ENCODE measurements around the gene EXD3. TPM values are rescaled to one million over a fixed set of nuclear protein-coding genes. Genes with fewer than 3 reads are reported as not detected.
"Not testable (repeated sequence)": the region's sequence is repeated elsewhere in the genome, so short reads cannot be mapped to it uniquely, and the experiment has no call there.

The EXD3 gene
- total RNA-seq, 1 experiment from 2014 or later = 2.8 TPM

GRCh38 chr9:137350696-137351584 lies 72.0 kb downstream of the EXD3 start:
- Histone ChIP-seq H3K27ac (ENCODE audit: low read length) (no peak overlapping the region), H2AFZ (ENCODE audit: low read length) (no peak overlapping the region), H3K4me2 (ENCODE audit: low read depth, low read length, poor library complexity, severe bottlenecking) (no peak overlapping the region), H3K9ac (ENCODE audit: low read length) (no peak overlapping the region), H3K4me3 (ENCODE audit: low read length) (no peak overlapping the region), H3K4me1 (ENCODE audit: low read length) (no peaks in the 10 kb centered on the region), H3K9me3 (ENCODE audit: low read length) (peaks cover 6% of the 10 kb centered on the region; the same call in 1 of the 2 replicates), H3K79me2 (ENCODE audit: low read length) (no peaks in the 10 kb centered on the region), H3K9me2 (replicated peaks; ENCODE audit: insufficient read depth, low read length) (no peaks in the 10 kb centered on the region), H3K36me3 (ENCODE audit: insufficient read depth, low read length) (no peaks in the 10 kb centered on the region), H4K20me1 (ENCODE audit: insufficient read depth, low read depth, low read length) (no peaks in the 10 kb centered on the region), H3K27me3 (ENCODE audit: low read length) (no peaks in the 10 kb centered on the region)
- peak; percentile 40 for DNase-seq

GRCh38 chr9:137349471-137350033 lies 73.4 kb downstream of the EXD3 start:
- Histone ChIP-seq H3K4me2 (ENCODE audit: low read depth, low read length, poor library complexity, severe bottlenecking) (no peak overlapping the region), H3K79me2 (ENCODE audit: low read length) (no peaks in the 10 kb centered on the region), H3K9ac (ENCODE audit: low read length) (no peak overlapping the region), H3K4me3 (ENCODE audit: low read length) (no peak overlapping the region), H3K36me3 (ENCODE audit: insufficient read depth, low read length) (no peaks in the 10 kb centered on the region), H3K9me2 (replicated peaks; ENCODE audit: insufficient read depth, low read length) (no peaks in the 10 kb centered on the region), H2AFZ (ENCODE audit: low read length) (no peak overlapping the region), H3K27ac (ENCODE audit: low read length) (no peak overlapping the region), H3K4me1 (ENCODE audit: low read length) (no peaks in the 10 kb centered on the region), H3K9me3 (ENCODE audit: low read length) (peaks cover 6% of the 10 kb centered on the region; the same call in 1 of the 2 replicates), H4K20me1 (ENCODE audit: insufficient read depth, low read depth, low read length) (no peaks in the 10 kb centered on the region), H3K27me3 (ENCODE audit: low read length) (no peaks in the 10 kb centered on the region)
- DNase-seq = no peak

- Histone ChIP-seq H2AFZ (ENCODE audit: low read length) (no peak overlapping the region), H3K4me1 (ENCODE audit: low read length) (no peaks in the 10 kb centered on the region), H3K27me3 (ENCODE audit: low read length) (no peaks in the 10 kb centered on the region), H3K36me3 (ENCODE audit: insufficient read depth, low read length) (no peaks in the 10 kb centered on the region), H3K9ac (ENCODE audit: low read length) (no peak overlapping the region), H3K9me3 (ENCODE audit: low read length) (peaks cover 6% of the 10 kb centered on the region; the same call in 1 of the 2 replicates), H3K4me2 (ENCODE audit: low read depth, low read length, poor library complexity, severe bottlenecking) (no peak overlapping the region), H3K4me3 (ENCODE audit: low read length) (no peak overlapping the region), H3K79me2 (ENCODE audit: low read length) (no peaks in the 10 kb centered on the region), H3K27ac (ENCODE audit: low read length) (no peak overlapping the region), H4K20me1 (ENCODE audit: insufficient read depth, low read depth, low read length) (no peaks in the 10 kb centered on the region), H3K9me2 (replicated peaks; ENCODE audit: insufficient read depth, low read length) (no peaks in the 10 kb centered on the region)
- DNase-seq = peak; percentile 19
Measured at GRCh38 chr9:137348769-137349470, 74.0 kb downstream of the EXD3 start.

GRCh38 chr9:137347928-137348327 lies 75.0 kb downstream of the EXD3 start:
- H3K27me3 ChIP-seq (ENCODE audit: low read length) = no peaks in the 10 kb centered on the region
- no peak overlapping the region for H3K4me2 ChIP-seq (ENCODE audit: low read depth, low read length, poor library complexity, severe bottlenecking)
- no peaks in the 10 kb centered on the region for H3K79me2 ChIP-seq (ENCODE audit: low read length)
- H4K20me1 ChIP-seq (ENCODE audit: insufficient read depth, low read depth, low read length) = no peaks in the 10 kb centered on the region
- H3K36me3 ChIP-seq (ENCODE audit: insufficient read depth, low read length) = no peaks in the 10 kb centered on the region
- no peaks in the 10 kb centered on the region for H3K4me1 ChIP-seq (ENCODE audit: low read length)
- no peak for DNase-seq
- H3K27ac ChIP-seq (ENCODE audit: low read length) = no peak overlapping the region
- H3K9me3 ChIP-seq (ENCODE audit: low read length) = peaks cover 6% of the 10 kb centered on the region; the same call in 1 of the 2 replicates
- no peak overlapping the region for H3K4me3 ChIP-seq (ENCODE audit: low read length)
- no peak overlapping the region for H2AFZ ChIP-seq (ENCODE audit: low read length)
- no peaks in the 10 kb centered on the region for H3K9me2 ChIP-seq (replicated peaks; ENCODE audit: insufficient read depth, low read length)
- H3K9ac ChIP-seq (ENCODE audit: low read length) = no peak overlapping the region

GRCh38 chr9:137342482-137342881 lies 80.5 kb downstream of the EXD3 start:
- H3K27me3 ChIP-seq (ENCODE audit: low read length) = no peaks in the 10 kb centered on the region
- no peak overlapping the region for H3K27ac ChIP-seq (ENCODE audit: low read length)
- H2AFZ ChIP-seq (ENCODE audit: low read length) = no peak overlapping the region
- no peak overlapping the region for H3K4me2 ChIP-seq (ENCODE audit: low read depth, low read length, poor library complexity, severe bottlenecking)
- no peaks in the 10 kb centered on the region for H3K9me2 ChIP-seq (replicated peaks; ENCODE audit: insufficient read depth, low read length)
- DNase-seq = peak; percentile 36
- H4K20me1 ChIP-seq (ENCODE audit: insufficient read depth, low read depth, low read length) = no peaks in the 10 kb centered on the region
- H3K9ac ChIP-seq (ENCODE audit: low read length) = no peak overlapping the region
- H3K4me1 ChIP-seq (ENCODE audit: low read length) = no peaks in the 10 kb centered on the region
- H3K4me3 ChIP-seq (ENCODE audit: low read length) = no peak overlapping the region
- H3K79me2 ChIP-seq (ENCODE audit: low read length) = no peaks in the 10 kb centered on the region
- H3K36me3 ChIP-seq (ENCODE audit: insufficient read depth, low read length) = no peaks in the 10 kb centered on the region
- no peaks in the 10 kb centered on the region for H3K9me3 ChIP-seq (ENCODE audit: low read length)

- H3K4me2 ChIP-seq (ENCODE audit: low read depth, low read length, poor library complexity, severe bottlenecking) = no peak overlapping the region
- no peaks in the 10 kb centered on the region for H3K4me1 ChIP-seq (ENCODE audit: low read length)
- DNase-seq = peak; percentile 32
- H2AFZ ChIP-seq (ENCODE audit: low read length) = no peak overlapping the region
- no peak overlapping the region for H3K9ac ChIP-seq (ENCODE audit: low read length)
- H3K9me2 ChIP-seq (replicated peaks; ENCODE audit: insufficient read depth, low read length) = no peaks in the 10 kb centered on the region
- H3K79me2 ChIP-seq (ENCODE audit: low read length) = no peaks in the 10 kb centered on the region
- H3K27me3 ChIP-seq (ENCODE audit: low read length) = no peaks in the 10 kb centered on the region
- no peak overlapping the region for H3K27ac ChIP-seq (ENCODE audit: low read length)
- no peaks in the 10 kb centered on the region for H3K36me3 ChIP-seq (ENCODE audit: insufficient read depth, low read length)
- H4K20me1 ChIP-seq (ENCODE audit: insufficient read depth, low read depth, low read length) = no peaks in the 10 kb centered on the region
- H3K4me3 ChIP-seq (ENCODE audit: low read length) = no peak overlapping the region
- peaks cover 5% of the 10 kb centered on the region for H3K9me3 ChIP-seq (ENCODE audit: low read length)
Measured at GRCh38 chr9:137341227-137341626, 81.7 kb downstream of the EXD3 start.

GRCh38 chr9:137339908-137340462 lies 83.0 kb downstream of the EXD3 start:
- not testable (repeated sequence) for H3K27ac ChIP-seq (ENCODE audit: low read length); H4K20me1 ChIP-seq (ENCODE audit: insufficient read depth, low read depth, low read length); H3K9ac ChIP-seq (ENCODE audit: low read length); H3K79me2 ChIP-seq (ENCODE audit: low read length); H3K27me3 ChIP-seq (ENCODE audit: low read length); H3K9me2 ChIP-seq (replicated peaks; ENCODE audit: insufficient read depth, low read length); H3K4me3 ChIP-seq (ENCODE audit: low read length); H3K4me1 ChIP-seq (ENCODE audit: low read length); H3K36me3 ChIP-seq (ENCODE audit: insufficient read depth, low read length); H2AFZ ChIP-seq (ENCODE audit: low read length); H3K4me2 ChIP-seq (ENCODE audit: low read depth, low read length, poor library complexity, severe bottlenecking)
- peaks cover 10% of the 10 kb centered on the region for H3K9me3 ChIP-seq (ENCODE audit: low read length)
- peak; percentile 39 for DNase-seq

Data from Karpas-422 (cell line).